SHP77 treated with DMSO at 0.1 percent for 48 hours (cell line): ENCODE measurements around the gene FKBP3.
"Not testable (repeated sequence)": the region's sequence is repeated elsewhere in the genome, so short reads cannot be mapped to it uniquely, and the experiment has no call there.

Source experiments
- DNase-seq: peaks from one replicate; lab custom pipeline; 2025; lab: John Stamatoyannopoulos, UW

Gene FKBP3

GRCh38 chr14:45134051-45134958 lies at the start of gene FKBP3:
Gene FKBP3 (minus strand): TSS chr14:45134481. CDS start chr14:45134456, 25 bp downstream.
- peak; percentile 97 for DNase-seq

- no peak for DNase-seq
Observed at GRCh38 chr14:45181806-45182205, 47.5 kb upstream of the FKBP3 start.

GRCh38 chr14:45181329-45181728 lies 47.0 kb upstream of the FKBP3 start:
- DNase-seq = no peak

- DNase-seq = no peak
Observed at GRCh38 chr14:45177076-45177475, 42.8 kb upstream of the FKBP3 start.

GRCh38 chr14:45169906-45170305 lies 35.6 kb upstream of the FKBP3 start:
- no peak for DNase-seq

- no peak for DNase-seq
Observed at GRCh38 chr14:45156067-45156466, 21.8 kb upstream of the FKBP3 start.

- no peak for DNase-seq
Observed at GRCh38 chr14:45150386-45150890, 16.2 kb upstream of the FKBP3 start.

- DNase-seq = no peak
Observed at GRCh38 chr14:45149602-45150001, 15.3 kb upstream of the FKBP3 start.

- DNase-seq = no peak
Observed at GRCh38 chr14:45145214-45145613, 10.9 kb upstream of the FKBP3 start.

GRCh38 chr14:45144658-45145057 lies 10.4 kb upstream of the FKBP3 start:
- DNase-seq = no peak

- not testable (repeated sequence) for DNase-seq
Observed at GRCh38 chr14:45142083-45142482, 7.8 kb upstream of the FKBP3 start.

GRCh38 chr14:45140661-45141187 lies 6.4 kb upstream of the FKBP3 start:
- no peak for DNase-seq

GRCh38 chr14:45136399-45136798 lies 2.1 kb upstream of the FKBP3 start:
- DNase-seq = no peak

- DNase-seq = peak; percentile 94
Observed at GRCh38 chr14:45135659-45136395, 1.5 kb upstream of the FKBP3 start, which contains the start of gene FANCM. Gene FANCM (plus strand): TSS chr14:45135930. CDS start chr14:45136032, 102 bp downstream.

- DNase-seq = no peak
Observed at GRCh38 chr14:45135156-45135555, 875 bp upstream of the FKBP3 start.

- DNase-seq = no peak
Observed at GRCh38 chr14:45133683-45134050, 614 bp downstream of the FKBP3 start.

GRCh38 chr14:45128963-45129629 lies 5.2 kb downstream of the FKBP3 start:
- DNase-seq = no peak

- no peak for DNase-seq
Observed at GRCh38 chr14:45125754-45126153, 8.5 kb downstream of the FKBP3 start.

- no peak for DNase-seq
Observed at GRCh38 chr14:45123271-45123670, 11.0 kb downstream of the FKBP3 start.

GRCh38 chr14:45120096-45120495 lies 14.2 kb downstream of the FKBP3 start:
- no peak for DNase-seq

- DNase-seq = no peak
Observed at GRCh38 chr14:45118594-45118993, 15.7 kb downstream of the FKBP3 start.

GRCh38 chr14:45114327-45114726 lies 20.0 kb downstream of the FKBP3 start:
- no peak for DNase-seq
